Measurements from ENCODE around the gene SORBS2.

Gene SORBS2

GRCh38 chr4:185742766-185743165, 69.2 kb downstream of the SORBS2 start:
- DNase-seq (ENCODE audit: low read depth in 2 of 2, low spot score in 1 of 2) = no peak

DNA sequence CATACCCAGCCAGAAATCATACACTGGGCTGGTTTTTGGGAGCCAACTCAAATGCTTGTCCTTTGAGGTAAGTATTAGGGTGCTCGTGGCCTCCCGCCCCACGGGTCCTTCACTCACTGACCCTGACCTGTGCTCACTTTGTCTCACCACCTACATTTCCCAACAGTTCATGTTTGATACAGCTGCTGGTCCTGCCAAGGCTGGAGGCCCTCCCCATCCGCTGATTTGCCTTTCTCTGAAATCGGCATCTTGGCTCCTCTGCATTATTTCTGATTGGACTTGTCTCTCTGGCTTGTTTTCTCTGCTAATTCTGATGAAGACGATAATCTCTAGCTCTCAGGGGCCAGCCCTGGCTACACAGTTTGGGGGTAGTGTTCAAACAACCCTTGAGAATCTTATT, 70.2 kb downstream of the SORBS2 start:
- DNase-seq (ENCODE audit: low read depth in 2 of 2, low spot score in 1 of 2) = no peak

GRCh38 chr4:185740471-185740873, 71.5 kb downstream of the SORBS2 start:
- no peak for DNase-seq (ENCODE audit: low read depth in 2 of 2, low spot score in 1 of 2)

GRCh38 chr4:185738820-185739219, 73.2 kb downstream of the SORBS2 start:
- DNase-seq (ENCODE audit: low read depth in 2 of 2, low spot score in 1 of 2) = no peak

- no peak for DNase-seq (ENCODE audit: low read depth in 2 of 2, low spot score in 1 of 2)
Measured at GRCh38 chr4:185738038-185738552, 73.9 kb downstream of the SORBS2 start.

- no peak for DNase-seq (ENCODE audit: low read depth in 2 of 2, low spot score in 1 of 2)
Measured at GRCh38 chr4:185737489-185738037, 74.4 kb downstream of the SORBS2 start.

DNA sequence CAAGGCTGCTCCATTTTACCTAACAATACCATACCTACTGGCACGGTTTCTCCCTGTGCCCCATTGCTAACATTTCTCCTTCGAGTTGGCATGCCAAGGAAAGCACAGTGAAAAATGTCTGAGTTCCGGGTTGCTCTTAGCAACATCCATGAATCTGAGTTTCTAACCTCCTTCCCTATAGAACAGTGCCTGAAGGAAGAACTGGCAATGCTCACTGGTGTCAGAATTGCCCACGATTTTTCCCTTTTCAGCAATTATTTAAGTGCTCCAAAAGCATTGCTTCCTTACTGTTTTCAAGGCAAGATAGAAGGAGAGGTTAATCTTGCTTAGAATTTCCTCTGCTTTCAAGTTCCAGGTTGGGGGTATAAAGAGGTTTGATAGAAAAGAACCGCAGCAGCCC, 75.1 kb downstream of the SORBS2 start:
- no peak for DNase-seq (ENCODE audit: low read depth in 2 of 2, low spot score in 1 of 2)

DNA sequence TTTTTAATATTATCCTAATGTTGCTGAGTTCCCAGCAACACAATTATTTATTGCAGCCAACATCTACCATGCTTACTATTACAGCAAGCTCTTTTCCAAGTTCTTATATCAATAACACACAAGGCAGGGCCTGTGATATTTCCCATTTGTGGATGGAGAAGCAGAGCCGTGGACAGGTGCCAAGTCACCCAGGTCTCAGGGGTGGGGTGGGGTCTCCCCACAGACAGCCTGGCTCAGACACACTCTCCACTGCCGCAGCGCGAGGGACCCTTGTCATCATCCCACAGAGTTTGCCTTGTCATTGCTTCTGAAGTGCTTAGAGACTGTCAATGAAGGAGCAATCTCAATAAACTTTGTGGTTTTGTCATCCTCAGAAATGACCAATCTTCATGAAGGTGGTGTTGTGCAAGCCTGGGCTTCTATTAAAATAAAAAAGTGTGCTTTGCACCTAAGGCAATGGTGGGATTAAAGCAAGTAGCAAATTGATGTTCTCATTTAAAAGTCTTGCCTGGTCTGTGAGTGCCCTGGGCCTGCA, 76.1 kb downstream of the SORBS2 start:
- no peak for DNase-seq (ENCODE audit: low read depth in 2 of 2, low spot score in 1 of 2)

DNA sequence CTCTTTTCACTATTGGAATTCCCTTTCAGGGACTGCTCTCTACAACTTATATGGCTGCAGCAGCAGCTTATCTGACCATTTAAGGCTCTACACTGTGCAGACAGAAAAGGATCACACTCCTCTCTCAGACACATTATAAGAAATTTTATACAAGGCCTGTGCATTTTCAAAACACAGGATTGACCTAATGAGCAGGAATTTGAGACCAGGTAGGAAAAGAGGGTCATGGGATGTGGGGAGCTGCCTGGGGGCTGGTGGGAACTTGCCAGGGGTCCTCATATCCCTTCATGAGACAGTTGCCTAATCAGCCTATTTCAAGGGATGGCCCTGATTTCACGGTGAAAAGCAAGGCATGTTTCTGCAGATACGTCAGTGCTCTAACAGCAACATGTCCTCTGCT, 77.1 kb downstream of the SORBS2 start:
- no peak for DNase-seq (ENCODE audit: low read depth in 2 of 2, low spot score in 1 of 2)

GRCh38 chr4:185734214-185734613, 77.8 kb downstream of the SORBS2 start:
- no peak for DNase-seq (ENCODE audit: low read depth in 2 of 2, low spot score in 1 of 2)

DNA sequence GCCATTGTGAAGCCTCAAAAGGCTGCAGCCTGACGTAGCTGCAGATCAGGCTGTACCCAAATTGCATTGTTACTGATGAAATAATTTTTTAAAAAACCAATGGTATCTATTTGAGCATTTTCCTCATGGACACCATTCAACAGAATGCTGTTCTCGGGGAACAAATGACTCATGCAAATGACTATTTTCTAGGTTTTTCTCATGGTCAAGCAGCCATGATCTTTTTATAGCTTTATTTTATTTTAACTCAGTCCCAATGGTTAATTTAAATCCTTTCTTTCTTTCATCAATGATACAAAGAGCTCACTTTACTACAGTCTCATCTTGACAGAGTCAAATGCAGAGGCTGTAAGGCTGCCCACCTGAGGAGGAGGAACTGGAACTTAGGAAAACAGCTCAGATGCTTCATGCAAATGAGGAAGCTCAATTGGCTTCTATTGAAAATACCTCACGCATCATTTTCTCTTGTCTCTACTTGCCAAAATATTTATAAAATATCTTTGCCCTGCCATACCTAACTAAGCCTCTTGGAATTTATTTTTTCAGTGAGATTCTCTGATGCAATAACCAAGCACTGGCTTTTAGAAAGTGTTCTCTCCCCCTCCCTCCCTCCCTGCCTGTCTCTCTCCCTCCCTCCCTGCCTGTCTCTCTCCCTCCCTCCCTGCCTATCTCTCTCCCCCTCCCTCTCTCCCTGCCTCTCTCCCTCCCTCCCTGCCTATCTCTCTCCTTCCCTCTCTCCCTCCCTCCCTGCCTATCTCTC, 81.0 kb downstream of the SORBS2 start:
- no peak for DNase-seq (ENCODE audit: low read depth in 2 of 2, low spot score in 1 of 2)

GRCh38 chr4:185730387-185730786, 81.6 kb downstream of the SORBS2 start:
- DNase-seq (ENCODE audit: low read depth in 2 of 2, low spot score in 1 of 2) = no peak

- DNase-seq (ENCODE audit: low read depth in 2 of 2, low spot score in 1 of 2) = no peak
Measured at GRCh38 chr4:185729391-185729804, 82.6 kb downstream of the SORBS2 start.

GRCh38 chr4:185728893-185729292, 83.1 kb downstream of the SORBS2 start:
- DNase-seq (ENCODE audit: low read depth in 2 of 2, low spot score in 1 of 2) = no peak

DNA sequence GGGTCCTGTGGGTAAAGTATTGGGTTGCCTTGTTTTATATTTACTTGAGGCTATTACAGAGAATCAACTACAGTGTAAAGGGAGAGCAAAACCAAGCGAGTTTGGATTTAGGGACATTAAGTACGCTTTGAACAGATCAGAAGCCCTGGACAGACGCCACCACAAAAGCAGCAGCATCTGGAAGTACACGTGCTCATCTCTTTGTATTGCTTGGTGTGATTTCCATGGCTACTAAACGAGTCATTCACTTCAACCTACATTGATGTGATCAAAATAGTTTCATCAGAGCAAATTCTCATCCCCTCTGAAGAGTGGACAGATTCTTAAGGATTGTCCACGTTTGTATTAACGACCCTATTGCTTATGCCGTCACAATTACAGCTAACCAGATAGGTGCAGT, 85.1 kb downstream of the SORBS2 start:
- no peak for DNase-seq (ENCODE audit: low read depth in 2 of 2, low spot score in 1 of 2)

DNA sequence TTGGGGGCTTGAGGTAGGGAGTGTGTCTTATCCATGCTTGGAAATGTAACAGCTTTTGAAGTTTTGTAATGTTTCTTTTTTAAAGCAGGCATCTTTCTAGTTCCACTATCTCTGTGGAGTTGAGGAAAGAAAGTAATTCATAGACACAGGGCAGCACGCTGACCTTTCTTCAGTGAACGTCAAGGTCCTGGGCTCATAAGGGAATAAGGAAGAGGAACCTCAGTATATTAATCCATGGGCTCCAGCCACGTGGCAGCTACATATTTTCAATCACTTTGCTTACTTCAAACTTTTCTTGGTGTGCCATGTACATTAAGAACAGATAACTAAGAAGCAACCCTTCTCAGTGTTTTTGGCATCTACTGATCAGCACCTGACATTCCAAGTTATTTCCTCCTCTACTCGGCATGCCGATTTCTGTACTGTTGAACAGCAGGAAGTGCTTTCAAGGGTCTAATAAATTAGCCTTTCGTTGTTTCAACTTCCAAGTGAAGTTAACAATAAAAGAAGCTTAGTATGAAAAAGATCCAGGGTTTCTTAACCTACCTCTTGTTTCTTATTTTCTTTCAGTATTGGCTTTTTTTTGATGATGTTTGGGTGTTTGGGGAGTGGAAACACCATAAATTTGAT, 88.2 kb downstream of the SORBS2 start:
- DNase-seq (ENCODE audit: low read depth in 2 of 2, low spot score in 1 of 2) = no peak

DNA sequence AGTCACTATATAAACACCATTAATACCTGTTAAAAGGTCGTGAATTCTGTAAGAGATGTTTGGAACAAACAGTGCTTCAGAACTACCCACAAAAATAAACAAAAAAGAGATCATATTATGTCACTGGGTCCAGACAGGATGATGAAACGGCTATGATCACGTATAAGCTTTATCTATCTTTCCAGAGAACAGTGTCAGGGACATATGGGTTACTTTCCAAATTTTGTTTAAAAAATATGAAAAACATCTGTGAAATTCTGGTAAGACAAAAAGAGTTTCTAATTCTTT, 90.0 kb downstream of the SORBS2 start:
- no peak for DNase-seq (ENCODE audit: low read depth in 2 of 2, low spot score in 1 of 2)

GRCh38 chr4:185721190-185722028, 90.6 kb downstream of the SORBS2 start:
- DNase-seq (ENCODE audit: low read depth in 2 of 2, low spot score in 1 of 2) = no peak

DNA sequence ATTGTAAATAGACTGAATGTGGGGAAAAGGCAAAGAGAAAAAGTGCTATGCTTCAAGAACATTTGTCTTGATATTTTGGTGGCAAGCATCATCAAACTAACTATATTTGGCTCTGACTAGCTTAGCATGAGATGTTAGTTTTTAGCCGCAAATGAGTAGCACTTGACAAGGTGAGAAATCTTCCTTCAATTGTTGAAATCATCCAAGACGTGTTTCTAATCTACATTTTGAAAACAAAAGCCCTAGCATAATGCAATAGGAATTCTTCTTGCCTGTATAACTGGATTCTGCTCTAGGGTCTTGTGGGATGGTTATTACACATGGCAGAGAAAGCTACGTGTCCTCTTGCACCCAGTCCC, 92.5 kb downstream of the SORBS2 start:
- DNase-seq (ENCODE audit: low read depth in 2 of 2, low spot score in 1 of 2) = no peak

DNA sequence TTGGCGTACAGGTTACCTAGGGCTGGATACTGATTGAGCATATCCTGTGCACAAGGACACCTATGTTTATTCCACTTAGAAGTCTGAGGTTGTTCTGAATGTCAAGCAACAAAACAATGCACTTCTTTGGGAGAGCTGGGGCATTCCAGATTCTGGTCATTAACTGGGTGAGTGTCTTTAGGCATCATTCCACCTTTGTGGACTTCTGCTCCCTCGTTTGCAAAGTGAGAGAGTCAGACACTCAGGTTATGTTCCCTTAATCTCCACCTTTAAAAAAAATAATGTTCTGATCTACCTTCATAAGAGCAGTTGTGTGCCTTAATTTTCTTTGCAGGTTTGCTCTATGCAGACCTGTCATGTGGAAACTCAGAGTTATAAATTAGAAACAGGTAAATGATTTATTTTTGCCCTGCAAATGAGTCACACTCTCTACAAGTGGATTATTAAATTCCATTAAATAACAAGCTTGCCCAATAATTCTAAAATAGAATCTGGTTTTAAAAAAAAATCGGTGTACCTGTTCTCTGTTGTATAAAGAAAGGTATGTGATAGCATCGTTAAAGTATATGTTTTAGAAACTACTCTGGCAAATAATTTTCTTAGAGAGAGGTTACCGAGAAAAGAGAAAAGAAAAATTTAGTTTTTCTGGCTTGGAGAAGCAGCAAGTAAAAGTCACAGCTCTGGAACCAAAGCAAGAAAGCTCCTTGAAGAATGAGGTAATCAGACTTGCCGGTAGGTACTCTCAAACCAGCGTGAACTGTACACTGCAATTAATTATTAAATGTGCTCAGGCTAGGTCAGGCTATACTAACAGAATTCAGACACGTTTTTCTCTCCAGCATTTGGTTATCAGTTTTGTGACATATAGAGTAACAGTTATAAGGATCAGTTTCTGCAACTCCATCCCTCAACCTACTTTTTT, 93.2 kb downstream of the SORBS2 start:
- no peak for DNase-seq (ENCODE audit: low read depth in 2 of 2, low spot score in 1 of 2)

DNA sequence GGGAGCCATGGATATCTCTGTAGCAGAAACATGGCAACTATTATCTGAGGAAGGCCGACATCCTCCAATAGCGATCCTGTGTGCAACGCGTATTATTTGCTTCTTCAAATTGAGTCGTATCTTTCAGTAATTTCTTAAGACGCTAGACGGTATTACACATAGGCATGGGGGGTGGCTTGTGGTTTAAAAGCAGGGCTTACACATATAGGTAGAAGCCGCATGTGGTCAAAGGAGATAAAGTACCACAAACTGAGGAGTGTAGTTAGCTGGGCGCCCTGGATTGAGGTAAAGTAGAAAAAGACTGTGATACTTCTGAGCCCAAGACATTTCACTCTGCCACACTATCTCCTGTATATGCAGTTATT, 94.6 kb downstream of the SORBS2 start:
- DNase-seq (ENCODE audit: low read depth in 2 of 2, low spot score in 1 of 2) = no peak

All from stimulated activated CD8-positive, alpha-beta memory T cell treated with anti-CD3 and anti-CD28 coated beads, Interleukin-4, amount 100 ng/mL, for 4 hours (primary cell).